Measurements from ENCODE around the gene CALHM2.

DNA sequence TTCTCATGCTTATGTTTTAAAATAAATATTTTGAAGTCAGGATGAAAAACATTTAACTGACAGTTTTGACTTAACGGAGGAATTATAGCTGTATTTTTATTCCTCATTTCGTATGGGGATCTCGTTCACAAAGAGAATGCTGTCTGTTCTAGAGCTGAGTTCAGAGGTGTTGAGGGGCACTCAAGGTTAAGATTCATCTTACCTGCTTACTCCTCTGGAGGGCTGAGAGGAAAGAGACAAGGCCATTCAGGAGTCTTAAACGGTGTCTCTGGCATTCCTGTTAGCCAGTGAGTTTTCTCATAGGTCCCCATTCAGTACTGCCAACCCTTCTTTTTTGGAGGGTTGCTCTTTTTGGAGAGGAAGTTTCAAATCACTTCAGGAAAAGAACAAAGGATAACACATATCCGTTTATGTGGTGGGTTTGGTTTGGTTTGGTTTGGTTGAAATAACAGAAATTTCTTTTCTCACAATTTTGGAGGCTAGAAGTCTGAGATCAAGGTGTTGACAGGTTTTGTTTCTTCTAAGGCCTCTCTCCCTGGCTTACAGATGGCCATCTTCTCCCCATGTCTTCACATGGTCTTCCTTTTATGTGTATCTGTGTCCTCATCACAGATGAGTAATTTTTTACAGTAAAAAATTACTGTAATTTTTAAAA is 23.1 kb downstream of the CALHM2 start:
- TF ChIP-seq TAF1 (IDR thresholded peaks at IDR 0.05; ENCODE audit: low read depth, low read length): no peak
- no peak for TF ChIP-seq POLR2A (IDR thresholded peaks at IDR 0.05; ENCODE audit: low read depth, low read length)
- TF ChIP-seq POLR2AphosphoS5 (IDR thresholded peaks at IDR 0.05; ENCODE audit: low read depth, low read length): no peak

Data from GM12891 (cell line).